ENCODE results near the gene XRN2. TPM values are rescaled to one million over a fixed set of nuclear protein-coding genes. Genes with fewer than 3 reads are reported as not detected.

The XRN2 gene
- total RNA-seq, 2 experiments from 2014 or later: 48.5 to 48.9 TPM

DNA sequence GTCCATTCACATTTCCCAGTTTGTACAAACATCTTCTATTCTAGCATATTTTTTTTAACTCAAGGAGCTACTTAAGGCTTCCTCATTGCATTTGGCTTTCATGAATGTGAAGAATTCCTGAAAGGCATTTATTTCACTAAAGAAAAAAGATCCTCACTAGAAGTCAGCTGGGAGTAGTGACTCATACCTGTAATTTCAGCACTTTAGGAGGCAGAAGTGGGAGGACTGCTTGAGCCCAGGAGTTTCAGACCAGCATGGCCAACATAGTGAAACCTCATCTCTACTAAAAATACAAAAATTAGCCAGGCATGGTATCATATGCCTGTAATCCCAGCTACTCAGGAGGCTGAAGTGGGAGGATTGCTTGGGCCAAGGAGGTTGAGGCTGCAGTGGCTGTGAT, 30.9 kb upstream of the XRN2 start:
- Mint-ChIP-seq H3K4me1 (ENCODE audit: low read depth) (no peaks in the 10 kb centered on the region), H3K27ac (no peak overlapping the region), H3K36me3 (ENCODE audit: low read depth) (no peaks in the 10 kb centered on the region), H3K9me3 (peaks cover 2% of the 10 kb centered on the region), H3K4me3 (no peak overlapping the region), H3K27me3 (peaks cover 21% of the 10 kb centered on the region)
- ATAC-seq (ENCODE audit: poor library complexity) (no peak), DNase-seq (no peak)
- no peak overlapping the region for H3K27ac ChIP-seq (ENCODE audit: low read depth in 1 of 2, low read length in 2 of 2)
- TF ChIP-seq, protein P1, sequence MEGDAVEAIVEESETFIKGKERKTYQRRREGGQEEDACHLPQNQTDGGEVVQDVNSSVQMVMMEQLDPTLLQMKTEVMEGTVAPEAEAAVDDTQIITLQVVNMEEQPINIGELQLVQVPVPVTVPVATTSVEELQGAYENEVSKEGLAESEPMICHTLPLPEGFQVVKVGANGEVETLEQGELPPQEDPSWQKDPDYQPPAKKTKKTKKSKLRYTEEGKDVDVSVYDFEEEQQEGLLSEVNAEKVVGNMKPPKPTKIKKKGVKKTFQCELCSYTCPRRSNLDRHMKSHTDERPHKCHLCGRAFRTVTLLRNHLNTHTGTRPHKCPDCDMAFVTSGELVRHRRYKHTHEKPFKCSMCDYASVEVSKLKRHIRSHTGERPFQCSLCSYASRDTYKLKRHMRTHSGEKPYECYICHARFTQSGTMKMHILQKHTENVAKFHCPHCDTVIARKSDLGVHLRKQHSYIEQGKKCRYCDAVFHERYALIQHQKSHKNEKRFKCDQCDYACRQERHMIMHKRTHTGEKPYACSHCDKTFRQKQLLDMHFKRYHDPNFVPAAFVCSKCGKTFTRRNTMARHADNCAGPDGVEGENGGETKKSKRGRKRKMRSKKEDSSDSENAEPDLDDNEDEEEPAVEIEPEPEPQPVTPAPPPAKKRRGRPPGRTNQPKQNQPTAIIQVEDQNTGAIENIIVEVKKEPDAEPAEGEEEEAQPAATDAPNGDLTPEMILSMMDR (IDR thresholded peaks at IDR 0.05): no peak
- ChIA-PET POLR2A (no interaction called here), CTCF (no interaction called here)
- peaks cover 9 to 13% of the 10 kb centered on the region in 2 experiments for H3K27me3 ChIP-seq (ENCODE audit: control insufficient read depth in 1 of 2, insufficient read depth in 2 of 2, low read length in 2 of 2)
- intact Hi-C loops (cut with DNase I, micrococcal nuclease): no loop called here
- peaks cover 0 to 4% of the 10 kb centered on the region in 2 experiments for H3K9me3 ChIP-seq (ENCODE audit: control insufficient read depth in 1 of 2, insufficient read depth in 1 of 2, low read length in 2 of 2)
- no peak overlapping the region for H3K4me3 ChIP-seq (ENCODE audit: low read length)
- no peaks in the 10 kb centered on the region for H3K4me1 ChIP-seq (ENCODE audit: insufficient read depth, low read length)
- no peaks in the 10 kb centered on the region for H3K36me3 ChIP-seq (ENCODE audit: insufficient read depth, low read length)

DNA sequence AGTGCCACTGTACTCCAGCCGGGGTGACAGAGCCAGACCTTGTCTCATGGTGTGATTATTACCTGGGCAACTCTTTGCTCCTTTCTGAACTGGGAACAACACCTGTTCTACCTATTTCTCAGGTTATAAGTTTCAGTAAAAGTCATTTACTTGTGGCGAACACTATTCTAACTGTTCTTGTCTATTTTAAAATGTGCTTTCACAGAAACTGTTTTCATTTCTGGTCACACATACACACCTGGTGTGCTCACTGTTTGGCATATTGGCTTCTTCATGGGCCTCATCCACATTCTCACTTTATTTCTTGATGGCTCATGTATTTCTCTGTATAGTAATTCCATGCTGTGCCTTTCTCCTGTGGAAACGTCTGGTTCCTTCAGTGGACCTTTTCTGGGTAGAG, 30.5 kb upstream of the XRN2 start:
- POLR2A ChIA-PET: no interaction called here
- Histone ChIP-seq H3K27me3 (ENCODE audit: control insufficient read depth in 1 of 2, insufficient read depth in 2 of 2, low read length in 2 of 2) (peaks cover 9 to 13% of the 10 kb centered on the region in 2 experiments), H3K27ac (ENCODE audit: low read depth in 1 of 2, low read length in 2 of 2) (no peak overlapping the region), H3K36me3 (ENCODE audit: insufficient read depth, low read length) (no peaks in the 10 kb centered on the region), H3K4me3 (ENCODE audit: low read length) (no peak overlapping the region), H3K9me3 (ENCODE audit: control insufficient read depth in 1 of 2, insufficient read depth in 1 of 2, low read length in 2 of 2) (peaks cover 0 to 4% of the 10 kb centered on the region in 2 experiments), H3K4me1 (ENCODE audit: insufficient read depth, low read length) (no peaks in the 10 kb centered on the region)
- CTCF ChIA-PET: no interaction called here
- Mint-ChIP-seq H3K4me3 (no peak overlapping the region), H3K4me1 (ENCODE audit: low read depth) (no peaks in the 10 kb centered on the region), H3K27me3 (peaks cover 21% of the 10 kb centered on the region), H3K36me3 (ENCODE audit: low read depth) (no peaks in the 10 kb centered on the region), H3K27ac (no peak overlapping the region), H3K9me3 (peaks cover 2% of the 10 kb centered on the region)
- intact Hi-C loops (cut with DNase I, micrococcal nuclease): no loop called here
- DNase-seq (no peak), ATAC-seq (ENCODE audit: poor library complexity) (no peak)
- TF ChIP-seq, protein P1 (IDR thresholded peaks at IDR 0.05): no peak

DNA sequence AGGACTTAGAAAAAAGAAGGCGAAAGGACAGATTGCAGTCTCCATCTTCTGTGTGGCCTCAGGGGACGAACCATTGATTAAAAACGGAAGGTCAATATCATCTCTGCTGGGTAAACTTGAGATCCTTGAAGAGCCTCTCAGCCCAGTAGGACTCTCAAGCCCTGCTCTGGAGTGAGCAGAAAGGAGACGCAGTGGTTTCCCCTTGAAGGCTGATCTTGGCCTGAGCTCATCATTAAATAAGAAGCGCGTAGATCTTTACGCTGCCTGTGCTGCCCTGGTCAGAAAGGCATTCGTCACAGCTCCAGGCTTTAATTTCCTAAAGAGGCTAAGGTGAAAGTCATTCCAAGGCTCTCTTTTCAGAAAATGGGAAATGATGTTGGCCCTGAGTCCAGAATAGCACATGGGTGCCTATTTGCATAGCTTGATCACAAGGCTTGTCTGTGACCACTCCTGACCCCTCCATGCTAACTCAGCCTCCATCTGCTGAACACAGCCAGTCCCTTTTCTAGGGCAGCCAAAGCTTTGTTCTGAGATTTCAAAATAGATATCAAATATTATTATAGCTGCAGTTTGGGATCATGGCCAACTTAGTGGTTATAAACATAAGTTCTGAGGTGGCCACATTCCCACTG, 29.3 kb upstream of the XRN2 start:
- H3K4me1 ChIP-seq (ENCODE audit: insufficient read depth, low read length): no peaks in the 10 kb centered on the region
- ChIA-PET POLR2A (no interaction called here), CTCF (no interaction called here)
- H3K36me3 ChIP-seq (ENCODE audit: insufficient read depth, low read length): no peaks in the 10 kb centered on the region
- H3K27me3 ChIP-seq (ENCODE audit: control insufficient read depth in 1 of 2, insufficient read depth in 2 of 2, low read length in 2 of 2): peaks cover 9 to 13% of the 10 kb centered on the region in 2 experiments
- TF ChIP-seq, protein P1 (IDR thresholded peaks at IDR 0.05): no peak
- ATAC-seq (ENCODE audit: poor library complexity) (no peak), DNase-seq (no peak)
- Mint-ChIP-seq H3K36me3 (ENCODE audit: low read depth) (no peaks in the 10 kb centered on the region), H3K9me3 (peaks cover 2% of the 10 kb centered on the region), H3K4me1 (ENCODE audit: low read depth) (no peaks in the 10 kb centered on the region), H3K27me3 (peaks cover 23% of the 10 kb centered on the region), H3K4me3 (no peak overlapping the region), H3K27ac (no peak overlapping the region)
- H3K27ac ChIP-seq (ENCODE audit: low read depth in 1 of 2, low read length in 2 of 2): no peak overlapping the region
- intact Hi-C loops (cut with DNase I, micrococcal nuclease): no loop called here
- H3K9me3 ChIP-seq (ENCODE audit: control insufficient read depth in 1 of 2, insufficient read depth in 1 of 2, low read length in 2 of 2): peaks cover 0 to 4% of the 10 kb centered on the region in 2 experiments
- H3K4me3 ChIP-seq (ENCODE audit: low read length): no peak overlapping the region

Measured in CD4-positive, alpha-beta T cell (primary cell).